Measurements from ENCODE around the gene TEX44. TPM values are rescaled to one million over a fixed set of nuclear protein-coding genes. Genes with fewer than 3 reads are reported as not detected.

TEX44 gene
- total RNA-seq, 1 experiment from 2014 or later = not detected

- no TSS peak for BruUV-seq (replicated peaks)
- Histone ChIP-seq H3K4me3 (replicated peaks in 1 of 2; ENCODE audit: low read depth in 1 of 2, low read length in 2 of 2) (no peak overlapping the region), H3K27me3 (ENCODE audit: insufficient read depth, low read length) (no peaks in the 10 kb centered on the region), H4K20me1 (ENCODE audit: insufficient read depth) (no peaks in the 10 kb centered on the region), H3K79me2 (ENCODE audit: insufficient read depth, low read length) (no peaks in the 10 kb centered on the region), H3K9me3 (ENCODE audit: control insufficient read depth in 1 of 2, insufficient read depth in 1 of 2, low read depth in 1 of 2, low read length in 2 of 2) (no peaks in the 10 kb centered on the region), H3K27ac (ENCODE audit: low read depth, low read length) (peak overlapping the region; percentile 74), H3K36me3 (ENCODE audit: control insufficient read depth in 1 of 2, insufficient read depth in 2 of 2, low read length in 2 of 2) (no peaks in the 10 kb centered on the region), H3K4me1 (ENCODE audit: control insufficient read depth in 1 of 2, insufficient read depth in 2 of 2, low read length in 2 of 2) (peaks cover 44 to 70% of the 10 kb centered on the region in 2 experiments), H3K4me2 (ENCODE audit: low read length) (peak overlapping the region; percentile 79), H2AFZ (ENCODE audit: low read depth, low read length, poor library complexity, severe bottlenecking) (peak overlapping the region; percentile 65), H3K9me2 (ENCODE audit: insufficient read depth) (no peaks in the 10 kb centered on the region), H3K9ac (ENCODE audit: low read length) (peak overlapping the region; percentile 68)
- DNase-seq (ENCODE audit: low read depth, low spot score) = no peak
- POLR2A ChIA-PET = interaction anchor here (0.6 to 2.3 kb wide), 5 partner anchors 9 to 43 kb away, joined by 3 to 11 read pairs (median 4); no protein-coding TSS in a partner anchor
- intact Hi-C loops (cut with micrococcal nuclease) = no loop called here
- RAD21 ChIA-PET (ENCODE audit: low non-redundant PET in 1 of 2, low total read pairs in 2 of 2, uncharacterized antibody in 2 of 2, unreplicated experiment in 2 of 2) = no interaction called here
- CTCF ChIA-PET = interaction anchor here (1.0 kb wide), 1 partner anchor 21 kb away, joined by 3 read pairs; no protein-coding TSS in a partner anchor
- no peak for TF ChIP-seq ZFX (IDR thresholded peaks at IDR 0.05)
- TF ChIP-seq SIN3A (IDR thresholded peaks at IDR 0.05; ENCODE audit: low read depth) = no peak
- TF ChIP-seq YY1 (IDR thresholded peaks at IDR 0.05; ENCODE audit: extremely low read depth, insufficient replicate concordance, low read depth, low read length) = no peak
- no peak for TF ChIP-seq POLR2AphosphoS5 (IDR thresholded peaks at IDR 0.05; ENCODE audit: low read depth, low read length)
- no peak for TF ChIP-seq ZNF274 (IDR thresholded peaks at IDR 0.05; ENCODE audit: low read depth, low read length)
- TF ChIP-seq REST (IDR thresholded peaks at IDR 0.05; ENCODE audit: low read depth) = no peak
- no peak for TF ChIP-seq JUND (IDR thresholded peaks at IDR 0.05)
- no peak for TF ChIP-seq CEBPB (IDR thresholded peaks at IDR 0.05; ENCODE audit: low read depth)
- TF ChIP-seq EGR1 (IDR thresholded peaks at IDR 0.05; ENCODE audit: low read depth) = no peak
- ATAC-seq = no peak
Observed at GRCh38 chr2:231622963-231623362, 30.3 kb downstream of the TEX44 start.
